HepG2 (cell line): ENCODE results near the gene KCNK7. TPM values are rescaled to one million over a fixed set of nuclear protein-coding genes. Genes with fewer than 3 reads are reported as not detected.

Experiments used
- ARNT2 ChIP-seq: sonication (generic); formaldehyde crosslinking; IDR thresholded peaks from 2 replicates; pipeline ENCODE4 v1.8.0; 2022; ENCODE audit warnings: mild to moderate bottlenecking, low read depth, missing genetic modification reagents, moderate library complexity
- CBX2 ChIP-seq, 2 experiments: fragments of 200-600 bp in 1 of 2; sonication (generic); formaldehyde crosslinking in 1 of 2; IDR thresholded peaks; 2 replicates each; pipeline versions ENCODE4 v1.7.0 to v1.8.1; 2018 to 2022; ENCODE audit warnings: low read depth in 2 of 2, low read length in 1 of 2, mild to moderate bottlenecking in 1 of 2, missing genetic modification reagents in 1 of 2
- FOXA3 ChIP-seq: IDR thresholded peaks from 2 replicates; pipeline ENCODE4 v1.6.1; 2016; ENCODE audit warnings: missing genetic modification reagents, missing compliant biosample characterization
- GTF3A ChIP-seq: sonication (generic); formaldehyde crosslinking; conservative IDR thresholded peaks from 2 replicates; pipeline ENCODE4 v1.4.0; 2020; ENCODE audit warnings: mild to moderate bottlenecking, missing genetic modification reagents
- KLF11 ChIP-seq: IDR thresholded peaks from 2 replicates; pipeline ENCODE4 v1.6.1; 2016; ENCODE audit warnings: missing compliant biosample characterization
- RXRB ChIP-seq: IDR thresholded peaks from 2 replicates; pipeline ENCODE4 v1.6.1; 2016; ENCODE audit warnings: borderline replicate concordance, missing genetic modification reagents, missing compliant biosample characterization
- TCF7L2 ChIP-seq: IDR thresholded peaks from 2 replicates; pipeline ENCODE4 v1.6.1; 2011; ENCODE audit warnings: mild to moderate bottlenecking, low read depth, low read length, moderate library complexity
- polyA plus RNA-seq, 8 experiments: library from polyadenylated mRNA; depleted of rRNA in 3 of 8; stranded (reverse) in 7 of 8; unstranded in 1 of 8; fragments of >200 nt; fragmentation: Illumina TruSeq in 4 of 8; extraction: Trizol in 4 of 8; gene quantifications; 2 replicates each; pipeline versions ENCODE4 v1.2.1 to v1.2.3, GENCODE V29; 2011 to 2016; ENCODE audit warnings: low read depth in 4 of 8, missing spikeins in 1 of 8, mixed read lengths in 1 of 8; ENCODE audit not compliant: insufficient read depth in 1 of 8
- total RNA-seq, 5 experiments: library from RNA; depleted of rRNA; stranded (reverse); fragments of >200 nt; fragmentation: Illumina TruSeq; extraction: Trizol; gene quantifications; 2 replicates each; pipeline ENCODE4 v1.2.3, GENCODE V29; 2016; ENCODE audit warnings: low read depth in 1 of 5
- TF ChIP-seq, protein P1 (sequence below): sonication (generic); formaldehyde crosslinking; IDR thresholded peaks from 2 replicates; pipeline ENCODE4 v1.4.0; 2020; ENCODE audit warnings: missing genetic modification reagents
- TF ChIP-seq, protein P2 (sequence below): sonication (generic); formaldehyde crosslinking; IDR thresholded peaks from 2 replicates; pipeline ENCODE4 v1.5.1; 2020; ENCODE audit warnings: missing genetic modification reagents, mild to moderate bottlenecking, borderline replicate concordance
- TF ChIP-seq, protein P3 (sequence below): sonication (generic); formaldehyde crosslinking; IDR thresholded peaks from 2 replicates; pipeline ENCODE4 v1.4.0; 2020; ENCODE audit warnings: missing genetic modification reagents, borderline replicate concordance

The KCNK7 gene
- total and polyA plus RNA-seq, 2 of the 13 experiments (the other 11 are each of a cell fraction or from before 2014, with no cell fraction given) = 0.11 TPM; not detected in 1

DNA sequence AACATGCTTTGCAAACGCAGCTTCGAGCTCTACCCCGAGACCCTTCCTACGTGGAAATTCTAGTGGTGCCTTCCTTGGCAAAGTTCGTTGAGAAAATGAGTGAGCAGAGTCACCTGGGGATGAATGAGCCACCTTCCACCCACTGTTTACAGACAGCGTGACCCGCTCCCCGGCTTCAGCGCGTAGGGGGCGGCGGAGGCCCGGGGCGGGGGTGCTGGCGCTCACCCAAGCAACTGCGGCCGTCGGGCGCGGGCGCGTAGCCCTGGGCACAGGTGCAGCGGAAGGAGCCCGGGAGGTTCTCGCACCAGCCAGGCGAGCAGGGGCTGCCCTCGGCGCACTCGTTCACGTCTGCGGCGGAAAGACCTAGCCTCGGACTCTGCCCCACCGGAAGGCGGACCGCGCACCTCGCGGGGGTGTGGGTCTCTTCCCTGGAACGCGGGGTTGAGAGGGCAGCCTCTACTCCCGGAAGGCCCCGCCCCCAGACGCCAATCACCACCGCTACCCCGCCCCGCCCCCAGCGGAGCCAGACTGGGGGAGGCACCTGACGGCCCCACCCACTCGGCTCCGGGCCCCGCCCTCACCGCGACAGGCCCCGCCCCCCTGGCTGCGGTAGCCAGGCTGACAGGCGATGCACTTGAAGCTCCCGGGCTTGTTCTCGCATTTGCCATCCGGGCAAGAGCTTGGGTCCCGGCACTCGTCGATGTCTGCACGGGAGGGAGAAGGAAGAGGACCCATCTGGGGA lies 49.2 kb downstream of the KCNK7 start (continued):
- TF ChIP-seq, protein P1, sequence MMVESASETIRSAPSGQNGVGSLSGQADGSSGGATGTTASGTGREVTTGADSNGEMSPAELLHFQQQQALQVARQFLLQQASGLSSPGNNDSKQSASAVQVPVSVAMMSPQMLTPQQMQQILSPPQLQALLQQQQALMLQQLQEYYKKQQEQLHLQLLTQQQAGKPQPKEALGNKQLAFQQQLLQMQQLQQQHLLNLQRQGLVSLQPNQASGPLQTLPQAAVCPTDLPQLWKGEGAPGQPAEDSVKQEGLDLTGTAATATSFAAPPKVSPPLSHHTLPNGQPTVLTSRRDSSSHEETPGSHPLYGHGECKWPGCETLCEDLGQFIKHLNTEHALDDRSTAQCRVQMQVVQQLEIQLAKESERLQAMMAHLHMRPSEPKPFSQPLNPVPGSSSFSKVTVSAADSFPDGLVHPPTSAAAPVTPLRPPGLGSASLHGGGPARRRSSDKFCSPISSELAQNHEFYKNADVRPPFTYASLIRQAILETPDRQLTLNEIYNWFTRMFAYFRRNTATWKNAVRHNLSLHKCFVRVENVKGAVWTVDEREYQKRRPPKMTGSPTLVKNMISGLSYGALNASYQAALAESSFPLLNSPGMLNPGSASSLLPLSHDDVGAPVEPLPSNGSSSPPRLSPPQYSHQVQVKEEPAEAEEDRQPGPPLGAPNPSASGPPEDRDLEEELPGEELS (CRISPR knock-in tag) = 0 out of 2 replicates have a peak, but pooled peaks have one; percentile 34
- TF ChIP-seq RXRB (CRISPR knock-in tag) (peak; percentile 47; the same call in 1 of the 2 replicates), TCF7L2 (no peak), CBX2 (IDR thresholded peaks at IDR 0.05; ENCODE audit: low read depth, low read length) (no peak), CBX2 (CRISPR knock-in tag; IDR thresholded peaks at IDR 0.05; ENCODE audit: low read depth) (no peak), ARNT2 (no peak), FOXA3 (CRISPR knock-in tag) (peak; percentile 51; the same call in 1 of the 2 replicates), GTF3A (CRISPR knock-in tag) (no peak), KLF11 (CRISPR knock-in tag) (no peak)
- TF ChIP-seq, protein P2, sequence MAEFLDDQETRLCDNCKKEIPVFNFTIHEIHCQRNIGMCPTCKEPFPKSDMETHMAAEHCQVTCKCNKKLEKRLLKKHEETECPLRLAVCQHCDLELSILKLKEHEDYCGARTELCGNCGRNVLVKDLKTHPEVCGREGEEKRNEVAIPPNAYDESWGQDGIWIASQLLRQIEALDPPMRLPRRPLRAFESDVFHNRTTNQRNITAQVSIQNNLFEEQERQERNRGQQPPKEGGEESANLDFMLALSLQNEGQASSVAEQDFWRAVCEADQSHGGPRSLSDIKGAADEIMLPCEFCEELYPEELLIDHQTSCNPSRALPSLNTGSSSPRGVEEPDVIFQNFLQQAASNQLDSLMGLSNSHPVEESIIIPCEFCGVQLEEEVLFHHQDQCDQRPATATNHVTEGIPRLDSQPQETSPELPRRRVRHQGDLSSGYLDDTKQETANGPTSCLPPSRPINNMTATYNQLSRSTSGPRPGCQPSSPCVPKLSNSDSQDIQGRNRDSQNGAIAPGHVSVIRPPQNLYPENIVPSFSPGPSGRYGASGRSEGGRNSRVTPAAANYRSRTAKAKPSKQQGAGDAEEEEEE (CRISPR knock-in tag) = no peak
- TF ChIP-seq, protein P3, sequence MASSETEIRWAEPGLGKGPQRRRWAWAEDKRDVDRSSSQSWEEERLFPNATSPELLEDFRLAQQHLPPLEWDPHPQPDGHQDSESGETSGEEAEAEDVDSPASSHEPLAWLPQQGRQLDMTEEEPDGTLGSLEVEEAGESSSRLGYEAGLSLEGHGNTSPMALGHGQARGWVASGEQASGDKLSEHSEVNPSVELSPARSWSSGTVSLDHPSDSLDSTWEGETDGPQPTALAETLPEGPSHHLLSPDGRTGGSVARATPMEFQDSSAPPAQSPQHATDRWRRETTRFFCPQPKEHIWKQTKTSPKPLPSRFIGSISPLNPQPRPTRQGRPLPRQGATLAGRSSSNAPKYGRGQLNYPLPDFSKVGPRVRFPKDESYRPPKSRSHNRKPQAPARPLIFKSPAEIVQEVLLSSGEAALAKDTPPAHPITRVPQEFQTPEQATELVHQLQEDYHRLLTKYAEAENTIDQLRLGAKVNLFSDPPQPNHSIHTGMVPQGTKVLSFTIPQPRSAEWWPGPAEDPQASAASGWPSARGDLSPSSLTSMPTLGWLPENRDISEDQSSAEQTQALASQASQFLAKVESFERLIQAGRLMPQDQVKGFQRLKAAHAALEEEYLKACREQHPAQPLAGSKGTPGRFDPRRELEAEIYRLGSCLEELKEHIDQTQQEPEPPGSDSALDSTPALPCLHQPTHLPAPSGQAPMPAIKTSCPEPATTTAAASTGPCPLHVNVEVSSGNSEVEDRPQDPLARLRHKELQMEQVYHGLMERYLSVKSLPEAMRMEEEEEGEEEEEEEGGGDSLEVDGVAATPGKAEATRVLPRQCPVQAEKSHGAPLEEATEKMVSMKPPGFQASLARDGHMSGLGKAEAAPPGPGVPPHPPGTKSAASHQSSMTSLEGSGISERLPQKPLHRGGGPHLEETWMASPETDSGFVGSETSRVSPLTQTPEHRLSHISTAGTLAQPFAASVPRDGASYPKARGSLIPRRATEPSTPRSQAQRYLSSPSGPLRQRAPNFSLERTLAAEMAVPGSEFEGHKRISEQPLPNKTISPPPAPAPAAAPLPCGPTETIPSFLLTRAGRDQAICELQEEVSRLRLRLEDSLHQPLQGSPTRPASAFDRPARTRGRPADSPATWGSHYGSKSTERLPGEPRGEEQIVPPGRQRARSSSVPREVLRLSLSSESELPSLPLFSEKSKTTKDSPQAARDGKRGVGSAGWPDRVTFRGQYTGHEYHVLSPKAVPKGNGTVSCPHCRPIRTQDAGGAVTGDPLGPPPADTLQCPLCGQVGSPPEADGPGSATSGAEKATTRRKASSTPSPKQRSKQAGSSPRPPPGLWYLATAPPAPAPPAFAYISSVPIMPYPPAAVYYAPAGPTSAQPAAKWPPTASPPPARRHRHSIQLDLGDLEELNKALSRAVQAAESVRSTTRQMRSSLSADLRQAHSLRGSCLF (CRISPR knock-in tag) = no peak
